Hematopoietic multipotent progenitor cell treated with erythropoietin and hydrocortisone succinate and interleukin-3 and kit ligand, for 6 days (in vitro differentiated cells): ENCODE data around the gene SMARCC1.
A peak's percentile ranks its signal among the peaks of the same experiment; 100 is the strongest.

Experiments used
- DNase-seq: peaks from one replicate; pipeline ENCODE4 v3.0.0-alpha.2; 2015

The SMARCC1 gene

DNA sequence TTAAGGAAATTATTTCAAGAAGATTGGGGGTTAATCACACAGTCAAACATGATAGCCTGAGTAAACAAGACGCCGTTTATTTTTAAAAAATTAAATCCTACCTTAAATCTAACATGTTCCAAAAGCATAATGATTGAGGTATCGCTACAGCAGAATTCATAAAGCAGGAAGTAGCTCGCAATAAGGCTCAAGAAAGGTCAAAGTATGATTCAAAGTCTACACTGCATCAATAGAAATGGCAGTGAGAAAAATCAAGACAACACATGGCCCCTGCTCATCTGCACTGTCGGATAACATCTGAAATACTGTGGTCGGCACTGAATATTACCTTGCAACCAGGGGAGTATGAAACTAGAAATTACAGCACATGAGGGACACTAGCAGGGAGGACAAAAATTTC, 93.2 kb downstream of the SMARCC1 start:
- no peak for DNase-seq

DNA sequence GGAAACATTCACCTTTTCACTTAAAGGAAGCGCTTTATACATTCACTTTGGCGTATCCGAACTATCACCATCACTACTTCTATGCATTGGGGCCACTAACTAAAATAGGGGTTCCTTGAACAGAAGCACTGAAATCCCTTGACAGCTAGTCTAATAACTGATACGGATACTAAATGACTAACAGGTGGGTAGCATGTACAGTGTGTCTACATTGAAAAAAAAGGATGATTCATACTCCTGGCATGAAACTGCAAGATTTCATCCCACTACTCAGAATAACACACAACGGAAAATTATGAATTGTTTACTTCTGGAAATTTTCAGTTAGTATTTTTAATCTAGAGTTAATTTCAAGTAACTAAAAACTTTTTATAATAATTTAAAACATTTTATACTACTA, 96.7 kb downstream of the SMARCC1 start:
- no peak for DNase-seq

DNA sequence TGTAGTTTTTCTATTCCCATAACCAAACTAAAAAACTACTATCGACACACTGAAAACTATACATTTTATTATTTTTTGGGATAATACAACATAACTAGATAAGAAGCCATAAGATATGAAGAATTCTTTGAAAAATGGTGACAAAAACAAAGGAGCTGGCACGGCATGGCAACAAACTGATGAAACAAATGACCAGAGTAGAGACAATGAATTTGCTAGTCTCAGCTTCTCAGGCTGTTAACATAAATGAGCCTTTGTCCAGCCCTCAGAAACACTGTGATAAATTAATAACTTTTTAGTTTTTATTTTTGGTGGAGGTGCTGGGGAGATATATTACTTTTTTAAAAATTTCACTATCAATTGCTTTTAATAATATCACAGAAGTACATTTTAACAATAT, 100.7 kb downstream of the SMARCC1 start:
- no peak for DNase-seq

DNA sequence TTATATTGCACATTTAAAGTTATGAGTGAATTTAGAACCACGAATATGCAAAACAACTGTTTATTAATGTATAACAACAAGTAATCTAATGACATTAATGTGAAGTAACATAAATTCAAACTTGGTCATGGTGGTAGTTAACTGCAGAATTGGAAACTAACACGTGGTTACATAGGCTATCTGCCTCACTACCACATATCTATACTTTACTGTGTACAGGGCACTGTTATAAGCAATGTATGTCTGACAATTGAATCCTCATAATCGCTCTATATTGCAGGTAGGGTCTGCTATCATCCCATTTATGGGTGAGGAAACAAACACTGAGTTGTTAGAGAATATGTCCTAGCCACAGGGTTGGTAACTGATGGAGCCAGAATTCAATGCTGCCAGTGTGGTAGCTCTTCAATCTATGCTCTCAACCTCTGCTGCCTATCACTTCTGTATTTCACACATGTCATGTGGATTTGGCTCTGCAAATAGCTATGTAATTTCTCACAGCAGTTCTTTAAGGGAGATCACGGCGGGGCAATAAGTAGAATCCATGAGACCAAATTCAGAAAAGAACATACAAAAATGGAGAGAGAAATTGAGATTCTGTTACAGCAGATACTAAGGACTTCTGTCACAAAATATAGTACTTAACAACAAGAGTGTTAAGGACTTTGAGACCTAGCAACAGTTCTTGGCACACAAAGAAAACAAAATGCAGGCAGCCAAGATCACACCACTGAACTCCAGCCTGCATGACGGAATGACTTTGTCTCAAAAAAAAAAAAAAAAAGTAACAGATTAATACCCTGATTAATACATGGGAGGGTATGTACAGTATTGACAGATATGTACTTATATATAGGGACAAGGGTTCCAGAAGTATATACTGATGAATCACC, 103.0 kb downstream of the SMARCC1 start:
- no peak for DNase-seq

DNA sequence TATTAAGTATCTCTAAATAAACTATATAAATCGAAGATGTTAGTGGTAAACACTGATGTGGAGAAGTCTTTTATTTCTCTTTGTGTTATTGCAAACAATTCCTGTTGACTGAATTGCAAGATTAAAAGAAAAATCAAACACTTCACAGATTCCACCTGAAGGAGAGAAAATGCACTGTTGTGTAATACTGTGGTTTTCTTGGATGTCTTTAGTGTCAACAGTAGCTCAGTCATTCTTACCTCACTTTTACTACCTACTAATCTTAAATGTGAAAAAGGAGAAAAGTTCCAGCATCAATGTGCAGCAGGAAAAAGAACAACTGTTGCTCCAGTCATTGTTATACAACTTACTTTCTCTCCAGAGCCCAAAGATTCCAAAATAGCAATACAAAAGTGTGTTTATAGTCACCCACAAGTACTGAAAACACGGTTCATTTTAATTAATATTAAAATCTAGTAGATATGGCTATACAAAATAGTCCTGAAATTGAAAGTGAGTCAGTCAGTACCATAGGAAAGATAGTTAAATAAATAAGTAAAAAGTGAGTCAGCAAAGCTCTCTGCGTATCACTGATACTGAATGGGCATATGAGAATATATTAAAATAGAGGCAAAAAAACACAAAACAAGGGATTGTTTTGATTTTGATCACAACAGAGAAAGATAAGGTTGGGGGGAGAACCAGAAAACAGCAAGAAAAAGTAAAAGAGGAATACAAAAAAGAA, 112.5 kb downstream of the SMARCC1 start:
- DNase-seq: no peak

DNA sequence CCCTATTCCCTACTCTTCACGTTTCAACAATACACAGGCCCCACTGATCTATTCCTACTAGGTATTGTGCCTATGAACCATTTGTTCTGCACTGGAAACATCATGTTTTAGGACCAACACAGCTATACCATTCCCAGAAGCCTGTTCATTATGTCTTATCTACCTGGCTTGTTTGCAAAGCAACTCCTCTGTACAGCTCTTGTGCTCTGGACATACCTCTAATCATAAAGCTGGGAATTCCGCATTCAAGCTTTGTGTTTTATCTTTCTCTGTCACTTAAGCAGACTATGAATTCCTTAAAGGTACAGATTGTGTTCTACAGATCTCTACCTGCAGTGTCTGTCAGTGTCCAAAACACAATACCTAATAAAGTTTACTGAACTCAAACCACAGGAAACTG, 115.6 kb downstream of the SMARCC1 start:
- DNase-seq: no peak

DNA sequence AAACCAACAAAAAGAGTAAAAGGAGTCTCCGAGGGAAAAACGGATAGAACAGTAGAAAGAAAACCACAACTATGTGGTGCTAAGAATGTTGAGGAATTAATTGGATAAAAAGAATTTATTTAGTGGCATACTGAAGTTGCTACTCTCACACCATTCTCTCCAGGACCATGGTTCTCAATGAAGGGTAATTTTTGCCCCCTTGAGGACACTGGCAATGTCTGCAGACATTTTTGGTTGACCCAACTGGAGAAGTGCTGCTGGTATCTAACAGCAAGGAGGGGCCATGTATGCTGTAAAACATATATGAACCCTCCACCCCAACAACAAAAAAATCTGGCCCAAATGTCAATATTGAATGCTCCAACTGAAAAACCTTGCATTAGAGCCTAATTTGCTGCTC, 117.2 kb downstream of the SMARCC1 start:
- DNase-seq: peak; percentile 79

DNA sequence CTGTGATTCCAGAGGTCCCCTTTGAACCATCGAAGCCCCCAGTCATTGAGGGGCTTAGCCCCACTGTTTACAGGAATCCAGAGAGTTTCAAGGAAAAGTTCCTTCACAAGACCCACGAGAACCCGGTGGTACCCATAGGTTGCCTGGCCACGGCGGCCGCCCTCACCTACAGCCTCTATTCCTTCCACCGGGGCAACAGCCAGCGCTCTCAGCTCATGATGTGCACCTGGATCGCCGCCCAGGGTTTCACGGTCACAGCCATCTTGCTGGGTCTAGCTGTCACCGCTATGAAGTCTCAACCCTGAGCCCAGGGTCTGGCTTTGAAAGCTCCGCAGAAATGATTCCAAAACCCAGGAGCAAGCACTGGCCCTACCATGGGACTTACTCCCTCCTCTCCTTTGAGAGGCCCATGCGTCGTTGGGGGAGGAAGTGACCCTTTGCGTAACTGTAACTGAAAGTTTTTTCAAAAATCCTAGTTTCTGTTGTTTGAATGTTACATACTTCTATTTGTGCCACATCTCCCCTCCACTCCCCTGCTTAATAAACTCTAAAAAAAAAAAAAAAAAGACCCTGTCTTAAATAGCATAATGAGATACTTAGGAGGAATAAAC, 118.0 kb downstream of the SMARCC1 start:
- DNase-seq: no peak

DNA sequence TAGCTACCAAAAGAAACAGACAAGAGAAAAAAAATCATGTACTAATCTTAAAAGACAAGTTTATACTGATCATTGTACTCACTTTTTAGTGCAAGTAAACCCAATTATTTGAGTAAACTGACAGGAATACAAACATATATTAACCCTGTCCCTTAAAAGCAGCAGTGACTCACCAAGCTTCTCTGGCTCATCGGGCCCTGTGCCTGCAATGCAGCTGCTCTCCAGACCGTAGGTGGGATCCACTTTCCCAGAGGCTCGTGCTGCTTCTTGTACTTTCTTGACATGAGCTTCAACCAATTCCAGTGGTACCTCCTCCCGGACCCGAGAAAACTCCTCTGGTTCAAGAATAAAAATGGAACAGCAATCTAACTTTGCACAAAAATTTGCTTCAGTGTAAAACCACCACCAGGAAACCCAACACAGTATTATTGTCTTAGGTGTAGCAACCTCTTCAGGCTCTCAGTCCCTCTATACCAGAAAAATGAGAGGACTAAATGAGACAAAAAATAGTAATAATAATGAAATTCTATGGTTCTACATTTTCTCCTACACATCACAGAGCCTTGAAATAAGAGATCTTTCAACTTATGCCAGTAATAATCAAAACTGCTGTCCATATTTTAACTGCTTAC, 120.5 kb downstream of the SMARCC1 start:
- no peak for DNase-seq

DNA sequence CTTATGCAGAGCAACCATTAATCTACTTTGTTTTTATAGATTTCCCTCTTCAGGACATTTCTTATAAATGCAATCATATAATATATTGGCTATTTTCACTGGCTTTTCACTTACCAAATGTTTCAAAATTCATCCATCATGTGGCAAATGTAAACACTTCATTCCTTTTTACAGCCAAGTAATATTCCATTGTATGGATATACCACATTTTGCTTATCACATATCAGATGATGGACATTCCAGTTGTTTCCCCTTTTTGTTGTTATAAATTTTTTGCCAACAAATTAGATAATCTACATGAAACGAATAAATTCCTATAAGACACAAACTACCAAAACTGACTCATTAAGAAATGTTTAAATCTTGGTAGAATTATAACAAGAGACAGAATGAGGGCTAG, 123.2 kb downstream of the SMARCC1 start:
- DNase-seq: no peak

DNA sequence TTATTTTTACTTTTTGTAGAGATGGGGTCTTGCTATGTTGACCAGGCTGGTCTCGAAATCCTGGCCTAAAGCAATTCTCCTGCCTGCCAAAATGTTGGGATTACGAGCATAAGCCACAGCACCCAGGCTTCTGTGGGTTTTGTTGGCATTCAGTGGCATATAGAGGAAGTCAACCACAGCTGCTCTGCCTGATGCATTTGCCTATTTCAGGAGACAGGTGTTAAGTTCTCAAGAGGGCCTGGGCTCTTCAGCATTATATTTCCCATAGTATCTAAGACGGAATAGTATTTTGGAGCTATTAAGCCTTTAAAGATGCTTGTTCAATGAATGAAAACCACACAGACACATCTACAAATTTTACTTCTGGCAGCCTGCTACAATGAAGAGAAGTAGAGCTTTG, 129.6 kb downstream of the SMARCC1 start:
- DNase-seq: no peak

DNA sequence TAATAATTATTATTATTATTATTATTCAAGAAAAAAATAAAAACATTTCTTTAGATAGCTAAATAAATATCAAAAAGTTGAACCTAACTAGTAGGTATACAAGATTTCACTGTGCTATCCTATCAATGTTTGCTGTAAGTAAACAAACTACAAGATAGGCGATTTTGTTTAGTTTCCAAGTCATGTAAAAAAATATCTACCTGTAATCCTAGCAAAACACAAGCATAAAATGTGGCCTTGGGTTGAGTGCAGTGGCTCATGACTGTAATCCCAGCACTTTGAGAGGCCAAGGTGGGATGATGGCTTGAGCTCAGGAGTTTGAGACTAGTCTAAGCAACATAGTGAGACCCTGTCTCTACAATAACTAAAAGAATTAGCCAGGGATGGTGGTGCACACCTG, 131.4 kb downstream of the SMARCC1 start:
- no peak for DNase-seq

DNA sequence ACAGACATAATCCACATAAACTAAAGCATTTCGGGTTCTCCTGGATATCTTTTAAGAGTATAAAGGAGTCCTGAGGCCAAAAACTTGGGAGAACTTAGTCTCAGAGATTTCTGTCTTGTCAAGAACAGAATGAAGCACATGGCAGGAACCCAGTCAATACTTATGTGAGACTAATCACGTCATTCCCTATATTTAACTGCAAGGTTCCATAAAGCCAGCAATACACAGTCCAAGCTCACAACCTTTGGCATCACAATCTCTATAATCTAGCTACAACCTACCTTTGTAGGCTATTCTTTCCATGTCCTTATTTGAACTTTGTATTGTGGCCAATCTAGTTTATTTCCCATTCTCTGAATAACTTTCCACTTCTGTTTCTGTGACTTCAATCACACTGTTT, 134.1 kb downstream of the SMARCC1 start:
- DNase-seq: no peak

DNA sequence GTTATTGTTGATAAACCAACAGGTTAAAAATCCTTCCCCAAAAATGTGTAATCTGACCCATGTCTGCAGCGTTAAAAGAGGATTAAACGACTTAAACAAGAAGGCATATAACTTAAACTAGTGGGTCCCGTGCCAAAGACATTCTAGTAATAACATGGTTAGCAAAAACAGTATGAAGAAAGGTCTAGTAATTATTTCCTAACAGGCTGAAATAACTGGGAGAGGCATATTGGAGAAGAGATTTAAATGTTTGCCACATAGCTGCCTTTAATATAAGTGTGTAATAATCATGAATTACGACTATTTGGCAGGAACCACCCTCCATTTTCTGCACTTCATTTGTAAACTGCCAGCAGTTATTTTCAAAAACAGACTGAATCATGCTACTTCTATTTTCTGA, 135.3 kb downstream of the SMARCC1 start:
- DNase-seq: no peak

DNA sequence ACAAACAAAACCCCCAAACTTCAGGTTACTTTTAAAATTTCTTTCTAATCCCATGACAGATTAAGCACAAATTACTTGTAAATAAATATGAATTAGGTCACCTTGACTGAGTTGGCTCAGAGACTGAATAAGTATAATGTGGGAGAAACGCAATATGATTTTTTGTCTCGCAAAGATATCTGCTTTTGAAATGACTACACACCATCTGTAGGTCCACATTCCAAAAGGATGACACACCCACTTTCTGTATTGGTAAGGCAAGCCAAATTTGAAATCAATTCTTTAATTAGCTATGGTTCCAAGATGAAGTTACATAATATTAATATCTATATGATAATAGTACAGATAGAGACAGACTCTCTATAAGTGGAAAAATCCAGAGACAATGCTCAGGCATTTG, 136.1 kb downstream of the SMARCC1 start:
- no peak for DNase-seq

DNA sequence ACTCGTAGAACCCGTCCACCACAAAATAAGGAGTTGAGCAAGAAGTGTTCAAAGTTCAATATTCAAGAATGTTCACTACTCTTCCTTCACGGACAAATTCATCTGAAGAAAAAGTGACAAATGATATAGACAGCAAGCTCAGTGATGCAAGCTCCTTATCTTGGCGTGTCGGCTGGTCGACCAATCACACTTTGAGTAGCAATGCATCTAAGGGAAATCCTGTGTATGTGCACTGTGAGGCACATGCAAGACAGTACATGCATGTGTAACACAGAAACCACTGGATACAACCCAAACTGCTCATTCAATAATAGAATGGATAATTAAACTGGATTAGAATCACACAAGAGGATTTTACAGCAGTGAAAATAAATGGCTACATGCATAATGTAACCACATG, 138.6 kb downstream of the SMARCC1 start:
- DNase-seq: no peak

DNA sequence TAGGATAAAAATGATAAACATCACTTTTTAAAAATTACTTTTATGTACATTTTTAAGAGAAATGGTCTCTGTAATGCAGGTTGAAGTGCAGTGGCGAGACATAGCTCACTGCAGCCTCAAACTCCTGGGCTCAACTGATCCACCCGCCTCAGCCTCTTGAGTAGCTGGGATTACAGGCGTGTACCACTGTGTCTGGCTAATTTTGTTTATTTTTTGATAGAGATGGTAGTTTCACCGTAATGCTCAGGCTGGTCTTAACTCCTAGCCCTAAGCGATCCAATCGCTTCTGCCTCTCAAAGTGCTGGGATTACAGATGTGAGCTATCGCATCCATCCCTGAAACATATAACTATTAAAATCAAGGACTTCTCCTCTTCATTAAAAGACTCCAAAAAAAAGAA, 140.0 kb downstream of the SMARCC1 start:
- no peak for DNase-seq

DNA sequence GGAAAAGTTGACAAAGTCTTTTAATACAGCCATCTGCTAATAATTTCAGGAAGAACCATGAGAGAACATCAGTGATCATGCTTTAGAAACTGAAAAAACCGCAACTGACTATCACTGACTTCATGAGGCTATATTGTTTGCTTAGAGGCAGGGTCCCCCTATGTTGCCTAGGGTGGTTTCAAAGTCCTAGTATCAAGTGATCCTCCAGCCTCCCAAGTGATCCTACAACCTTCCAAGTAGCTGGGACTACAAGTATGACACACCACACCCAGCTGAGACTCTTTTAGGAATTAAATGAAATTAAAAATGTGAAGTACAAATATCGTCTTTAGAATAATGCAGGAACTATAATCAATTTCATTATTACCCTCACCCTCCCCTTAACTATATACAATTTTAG, 144.8 kb downstream of the SMARCC1 start:
- DNase-seq: no peak

DNA sequence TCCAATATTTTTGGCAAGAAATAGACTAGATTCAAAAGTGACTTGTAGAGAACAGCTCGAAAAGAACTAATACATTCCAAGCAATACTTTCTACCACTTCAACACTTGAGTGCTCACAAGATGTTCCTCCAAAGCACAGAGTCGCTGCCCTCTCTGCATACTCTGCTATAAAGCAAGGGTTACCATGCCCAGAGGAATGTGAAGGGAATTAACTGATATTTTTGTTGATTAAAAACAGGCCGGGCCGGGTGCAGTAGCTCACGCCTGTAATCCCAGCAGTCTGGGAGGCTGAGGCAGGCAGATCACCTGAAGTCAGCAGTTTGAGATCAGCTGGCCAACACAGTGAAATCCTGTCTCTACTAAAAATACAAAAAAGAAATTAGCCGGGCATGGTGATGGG, 145.5 kb downstream of the SMARCC1 start:
- DNase-seq: no peak

DNA sequence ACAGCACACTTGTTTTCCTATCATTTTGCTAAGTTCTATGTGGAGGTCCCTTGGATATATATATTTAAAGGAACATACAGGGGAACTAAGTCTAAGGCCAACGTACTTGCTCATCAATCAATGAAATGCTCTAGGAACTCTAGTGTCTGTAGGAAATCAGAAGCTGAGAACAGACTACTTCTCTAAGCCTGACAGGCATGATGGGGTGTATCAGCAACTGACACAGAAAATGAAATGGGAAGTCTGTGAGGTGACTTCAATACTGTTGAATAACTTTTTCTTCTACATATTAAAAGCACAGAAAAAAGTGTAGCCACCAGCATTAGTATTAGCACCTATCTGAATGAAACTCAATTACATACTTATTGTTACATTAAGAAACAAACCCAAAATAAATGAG, 146.2 kb downstream of the SMARCC1 start:
- DNase-seq: no peak

DNA sequence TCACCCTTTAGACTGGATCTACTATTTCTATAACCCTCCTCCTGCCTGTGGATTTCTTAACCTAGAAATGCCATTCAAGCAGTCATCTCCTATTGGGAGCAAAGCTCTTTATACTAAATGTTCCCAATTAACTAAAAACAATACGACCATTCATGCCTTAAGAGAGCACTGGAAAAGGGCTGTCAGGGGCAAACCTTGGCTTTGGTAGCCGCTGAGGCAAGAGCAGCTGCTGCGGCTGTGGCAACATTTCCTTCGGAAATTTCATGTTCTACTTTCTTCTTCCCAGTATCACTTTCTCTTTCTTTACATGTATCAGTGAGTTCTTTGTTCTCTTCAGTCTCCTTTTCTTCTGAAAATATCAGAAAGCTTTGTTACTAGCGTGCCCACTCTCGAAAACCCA, 146.7 kb downstream of the SMARCC1 start:
- DNase-seq: no peak

DNA sequence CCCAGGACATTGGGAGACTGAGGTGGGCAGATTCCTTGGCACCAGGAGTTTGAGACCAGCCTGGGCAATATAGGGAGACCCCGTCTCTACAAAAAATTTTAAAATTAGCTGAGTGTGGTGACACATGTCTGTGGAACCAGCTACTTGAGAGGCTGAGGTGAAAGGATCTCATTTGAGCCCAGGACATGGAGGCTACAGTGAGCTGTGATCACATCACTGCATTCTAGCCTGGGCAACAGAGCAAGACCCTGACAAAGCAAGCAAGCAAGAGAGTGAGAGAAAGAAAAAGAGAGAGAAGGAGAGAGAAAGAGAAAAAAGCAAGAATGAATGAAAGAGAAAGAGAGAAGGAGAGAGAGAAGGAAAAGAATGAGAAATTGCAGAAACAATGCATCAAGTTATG, 150.9 kb downstream of the SMARCC1 start:
- no peak for DNase-seq

DNA sequence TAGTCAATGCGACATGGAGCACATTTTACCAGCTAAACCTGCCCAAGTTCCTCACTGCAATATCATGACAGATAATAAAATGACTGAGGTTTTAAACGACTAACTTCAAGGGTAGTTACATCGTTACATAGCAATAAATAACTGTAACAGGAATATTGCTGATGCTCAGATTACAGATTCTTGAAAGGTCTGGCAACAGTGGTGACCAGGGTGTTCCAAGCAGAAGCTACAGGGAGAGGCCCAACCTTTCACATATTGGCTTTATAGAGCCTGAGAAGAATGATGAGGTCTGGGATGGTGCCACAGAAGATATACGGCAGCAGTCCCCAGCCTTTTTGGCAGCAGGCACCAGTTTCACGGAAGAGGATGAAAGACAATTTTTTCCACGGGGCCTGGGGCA, 151.9 kb downstream of the SMARCC1 start:
- DNase-seq: no peak

DNA sequence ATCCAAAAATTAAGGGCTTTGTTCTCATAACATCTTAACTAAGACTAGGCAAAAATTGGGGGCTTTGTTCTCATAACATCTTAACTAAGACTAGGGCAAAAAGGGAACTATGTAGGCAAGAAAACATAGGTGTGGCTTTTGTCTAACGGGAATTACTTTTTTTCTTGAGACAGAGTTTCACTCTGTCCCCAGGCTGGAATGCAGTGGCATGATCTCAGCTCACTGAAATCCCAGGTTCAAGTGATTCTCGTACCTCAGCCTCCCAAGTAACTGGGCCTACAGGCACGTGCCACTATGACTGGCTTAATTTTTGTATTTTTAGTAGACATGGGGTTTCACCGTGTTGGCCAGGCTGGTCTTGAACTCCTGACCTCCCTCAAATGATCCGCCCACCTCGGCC, 153.3 kb downstream of the SMARCC1 start:
- DNase-seq: no peak
